UCSD-AML1 (cell line): ENCODE measurements around the gene EYS.

Source experiments
- DNase-seq: peaks from one replicate; lab custom pipeline; 2025; ENCODE audit not compliant: unreplicated experiment; lab: John Stamatoyannopoulos, UW

EYS gene

GRCh38 chr6:64872633-64873032 lies 834.4 kb downstream of the EYS start:
- no peak for DNase-seq

DNA sequence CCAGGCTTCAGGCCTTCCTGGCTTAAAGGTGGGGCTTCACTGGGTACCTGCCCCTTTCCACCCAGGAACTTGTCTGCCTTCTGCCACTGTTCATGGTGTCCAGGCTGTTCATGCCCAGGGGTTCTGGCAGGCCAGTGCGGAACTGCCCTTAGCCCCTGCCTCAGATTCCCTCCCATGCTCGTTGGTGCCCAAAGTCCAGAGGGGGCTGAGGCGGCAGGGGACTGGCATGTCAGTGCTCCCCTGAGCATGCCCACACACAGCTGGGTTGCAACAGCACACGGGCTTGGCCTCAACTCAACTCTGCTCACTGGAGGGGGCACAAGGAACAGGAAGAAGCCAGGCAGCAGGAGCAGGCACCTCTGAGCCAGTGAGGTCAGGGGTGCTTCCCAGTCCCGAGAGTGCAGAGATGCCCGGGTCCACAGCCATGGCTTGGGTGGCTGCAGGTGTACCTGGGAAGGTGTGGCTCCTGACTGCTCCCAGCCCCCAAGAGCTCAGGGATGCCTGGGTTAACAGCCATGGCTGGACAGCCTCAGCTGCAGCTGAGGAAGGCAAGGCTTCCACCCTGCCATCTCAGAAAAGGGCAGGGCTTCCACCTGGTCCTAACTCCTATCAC lies 845.9 kb downstream of the EYS start:
- DNase-seq = no peak

- no peak for DNase-seq
Measured at GRCh38 chr6:64860203-64860602, 846.8 kb downstream of the EYS start.

DNA sequence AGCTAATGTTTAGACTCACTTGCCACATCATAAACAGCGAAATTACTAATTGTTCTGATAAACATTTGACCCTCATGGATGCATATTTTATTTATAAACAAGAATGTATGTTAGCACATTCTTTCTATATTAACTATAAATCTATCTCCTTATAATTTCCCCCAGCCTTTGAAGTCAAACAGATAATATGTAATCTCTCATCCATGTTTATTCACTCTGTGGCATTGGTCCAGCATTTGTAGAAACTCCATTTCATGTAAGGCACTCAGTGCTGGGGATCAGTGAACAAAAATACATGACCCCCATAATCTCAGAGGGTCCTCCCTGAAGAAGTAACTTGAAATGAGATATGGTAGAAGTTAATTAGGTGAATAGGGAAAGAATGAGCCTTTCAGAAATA lies 856.9 kb downstream of the EYS start:
- DNase-seq = no peak

- DNase-seq = no peak
Measured at GRCh38 chr6:64848467-64848866, 858.6 kb downstream of the EYS start.

DNA sequence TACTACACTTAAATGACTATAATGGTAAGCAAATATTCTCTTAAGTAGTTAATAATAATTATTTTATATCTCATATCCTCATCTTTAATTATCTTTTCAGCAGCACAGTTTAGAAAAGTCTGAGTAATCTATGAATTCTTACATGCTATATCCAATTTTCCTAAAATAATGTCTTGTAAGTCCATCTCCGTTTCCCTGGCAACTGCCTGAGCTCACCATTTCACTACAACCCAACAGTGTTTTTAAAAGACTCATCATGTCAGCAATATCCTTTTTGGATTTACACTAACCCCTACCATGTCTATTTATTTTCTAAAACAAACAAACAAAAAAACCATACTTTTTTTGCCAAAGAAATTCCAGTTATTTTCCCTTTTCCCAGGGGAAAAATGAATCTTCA lies 859.6 kb downstream of the EYS start:
- no peak for DNase-seq

DNA sequence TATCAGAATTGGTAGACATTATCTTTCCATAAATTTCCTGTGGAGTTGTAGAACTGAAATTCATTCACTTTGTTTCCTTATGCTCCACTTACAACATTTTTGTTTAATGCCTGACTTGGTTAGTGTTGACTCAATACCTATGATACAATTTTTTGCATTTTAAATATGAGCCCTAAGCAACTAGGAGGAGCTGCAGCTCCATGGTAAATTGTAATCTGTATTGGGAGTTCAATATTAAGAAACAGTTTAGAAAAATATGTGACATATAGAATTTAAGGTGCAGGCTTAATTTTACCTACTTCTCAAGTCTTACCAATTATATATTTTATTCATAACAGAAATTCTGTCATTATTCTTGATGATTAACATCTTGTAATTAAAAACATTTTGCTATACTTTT lies 868.3 kb downstream of the EYS start:
- DNase-seq = no peak

DNA sequence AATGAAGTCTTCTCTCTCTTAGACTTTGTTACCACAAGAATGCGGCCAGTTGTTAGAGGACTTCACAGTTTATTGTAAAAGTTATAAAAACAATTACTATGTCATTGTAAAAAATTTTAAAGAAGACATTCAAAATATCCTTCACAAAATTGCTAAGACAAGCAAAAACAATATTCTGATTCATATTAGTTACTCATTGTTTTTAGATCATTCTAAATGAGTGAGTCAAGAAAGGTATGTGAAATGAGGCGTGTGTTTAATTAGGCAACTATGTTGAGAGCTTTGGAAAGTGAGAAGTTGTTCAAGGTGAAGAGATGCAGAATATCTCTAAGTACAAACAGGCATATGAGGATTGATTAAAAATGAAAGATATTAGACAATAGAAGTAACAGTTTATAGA lies 875.3 kb downstream of the EYS start:
- no peak for DNase-seq

GRCh38 chr6:64817525-64817924 lies 889.5 kb downstream of the EYS start:
- DNase-seq = no peak

- no peak for DNase-seq
Measured at GRCh38 chr6:64815718-64816117, 891.3 kb downstream of the EYS start.

- no peak for DNase-seq
Measured at GRCh38 chr6:64812138-64812537, 894.9 kb downstream of the EYS start.

GRCh38 chr6:64811119-64811518 lies 895.9 kb downstream of the EYS start:
- no peak for DNase-seq

DNA sequence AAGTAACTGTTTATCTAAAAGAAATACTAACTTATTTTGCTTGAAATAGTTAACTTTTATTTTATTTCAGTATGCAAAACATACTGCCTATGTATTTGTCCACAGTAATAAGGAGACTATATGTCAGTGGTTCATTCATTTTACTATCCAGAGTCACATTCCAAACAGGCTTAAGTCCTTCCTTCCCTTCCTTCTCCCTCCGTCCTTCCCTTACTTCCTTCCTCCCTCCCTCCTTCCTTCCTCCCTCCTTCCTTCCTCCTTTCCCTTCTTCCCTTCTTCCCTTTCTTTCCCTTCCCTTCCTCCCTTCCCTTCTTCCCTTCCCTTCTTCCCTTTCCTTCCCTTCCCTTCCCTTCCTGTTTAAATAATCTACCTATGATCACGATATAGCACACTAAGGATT lies 899.2 kb downstream of the EYS start:
- DNase-seq = no peak

DNA sequence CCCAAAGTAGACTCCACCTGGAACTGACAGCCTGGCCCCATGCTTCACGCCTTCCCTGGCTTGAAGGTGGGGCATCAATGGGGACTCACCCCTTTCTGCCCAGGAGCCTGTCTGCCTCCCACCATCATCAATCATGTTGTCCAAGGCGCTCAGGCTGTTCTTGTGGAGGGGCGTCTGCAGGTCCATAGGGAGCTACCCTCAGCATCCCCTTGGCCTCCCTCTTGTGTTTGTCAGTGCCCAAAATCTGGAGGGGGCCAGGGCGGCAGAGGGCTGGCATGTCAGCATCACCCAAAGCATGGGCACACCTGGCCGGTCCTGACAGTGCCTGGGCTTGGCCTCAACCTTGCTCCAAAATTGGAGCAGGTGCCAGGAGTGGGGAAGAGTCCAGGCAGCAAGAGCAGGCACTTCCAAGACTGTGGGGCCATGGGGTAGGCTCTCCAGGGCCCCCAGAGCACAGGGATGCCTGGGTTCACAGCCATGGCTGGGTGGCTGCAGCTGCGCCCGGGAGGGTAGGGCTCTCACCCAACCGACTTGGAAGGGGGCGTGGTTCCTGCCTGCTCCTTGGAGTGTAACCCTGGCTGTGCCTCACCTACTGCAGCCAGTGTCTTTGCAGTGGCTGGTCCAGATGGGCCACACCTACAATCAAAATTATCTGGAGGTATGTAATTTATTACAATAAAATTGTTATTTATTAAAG lies 903.4 kb downstream of the EYS start:
- DNase-seq = no peak

GRCh38 chr6:64792534-64792933 lies 914.5 kb downstream of the EYS start:
- no peak for DNase-seq

GRCh38 chr6:64789476-64789875 lies 917.5 kb downstream of the EYS start:
- DNase-seq = no peak

DNA sequence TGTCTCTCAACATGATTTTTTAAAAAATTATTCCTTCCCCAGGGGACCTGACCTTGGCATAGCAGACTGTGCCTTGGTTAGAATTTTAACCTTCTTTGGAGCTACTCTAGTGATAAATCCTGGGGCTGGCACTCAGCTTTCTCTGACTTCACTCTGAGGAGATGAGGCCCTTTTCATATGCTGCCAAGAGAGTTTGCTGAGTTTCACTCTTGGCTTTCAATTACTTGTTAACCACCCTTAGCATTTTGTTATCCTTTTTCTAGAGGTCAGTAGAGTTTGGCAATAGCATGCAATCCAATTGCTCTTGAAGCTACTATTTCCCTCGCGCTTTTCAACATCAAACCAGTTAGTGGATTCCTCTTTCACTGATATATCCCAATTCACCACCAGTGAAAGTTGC lies 920.3 kb downstream of the EYS start:
- DNase-seq = no peak

DNA sequence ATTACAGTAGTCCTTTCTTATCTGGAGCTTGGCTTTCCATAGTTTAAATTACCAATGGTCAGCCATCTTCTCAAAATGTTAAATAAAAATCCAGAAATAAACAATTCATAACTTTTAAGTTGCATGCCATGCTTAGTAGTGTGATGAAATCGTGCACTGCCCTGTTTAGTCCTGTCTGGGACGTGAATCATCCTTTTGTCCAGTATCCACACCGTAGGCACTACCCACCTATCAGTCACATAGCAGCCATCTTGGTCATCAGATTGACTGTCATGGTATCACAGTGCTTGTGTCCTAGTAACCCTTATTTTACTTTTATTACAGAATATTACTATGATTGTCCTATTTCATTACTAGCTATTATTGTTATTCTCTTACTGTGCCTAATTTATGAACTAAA lies 924.1 kb downstream of the EYS start:
- DNase-seq = no peak

DNA sequence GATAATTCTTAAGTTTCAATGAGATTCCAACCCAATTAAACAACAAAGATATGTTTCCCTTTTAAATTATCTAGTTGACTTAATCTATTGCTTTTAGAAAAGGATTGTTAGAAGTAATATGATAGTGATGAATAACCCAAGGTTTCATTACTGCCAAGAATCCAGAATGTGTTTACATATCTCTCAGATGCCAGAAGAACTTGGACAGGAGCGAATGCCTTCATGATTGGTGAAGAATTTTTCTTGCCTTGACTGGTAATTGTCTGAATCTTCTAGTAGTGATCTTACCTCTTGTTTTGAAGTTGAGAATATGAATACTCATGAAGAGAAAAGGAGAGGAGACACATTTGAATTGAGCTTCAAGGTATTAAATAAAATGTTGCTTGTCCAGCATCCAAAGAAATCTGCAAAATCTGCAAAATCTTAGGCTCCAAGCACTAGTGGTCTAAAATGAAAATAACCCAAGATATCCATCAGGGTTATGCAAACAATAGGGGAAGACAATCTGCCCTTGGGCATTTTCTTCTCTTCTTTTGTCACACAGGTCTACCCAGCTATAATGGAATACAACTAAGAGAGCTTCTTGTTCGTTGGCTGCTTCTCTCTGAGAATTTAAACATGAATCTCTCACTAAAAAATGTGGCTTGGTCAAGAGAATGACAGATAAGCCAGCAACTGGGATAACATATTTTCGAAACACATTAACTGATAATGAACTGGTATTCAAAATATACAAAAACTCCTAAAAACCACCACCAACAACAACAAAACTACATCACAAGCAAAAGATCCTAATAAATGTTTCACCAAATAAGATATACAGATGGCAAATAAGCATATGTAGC lies 928.9 kb downstream of the EYS start:
- no peak for DNase-seq

- DNase-seq = no peak
Measured at GRCh38 chr6:64776359-64776758, 930.7 kb downstream of the EYS start.

DNA sequence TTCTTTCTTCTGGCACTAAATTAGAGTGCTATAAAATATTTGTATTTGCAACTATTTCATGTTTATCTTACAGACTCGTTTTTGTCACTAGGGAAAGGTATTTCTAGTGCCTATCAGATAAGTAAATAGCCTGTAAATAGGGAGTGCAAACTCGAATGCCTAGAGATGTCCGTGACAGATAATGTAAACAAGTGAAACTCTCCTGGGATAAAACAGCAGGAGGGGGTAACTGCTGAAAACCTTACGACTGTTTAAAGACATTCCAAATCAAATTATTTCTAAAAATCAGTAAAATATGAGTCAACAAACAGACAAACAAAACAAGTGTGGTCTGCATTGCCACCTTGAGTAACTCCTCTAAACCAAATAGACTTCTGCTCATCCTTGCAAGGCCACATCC lies 932.1 kb downstream of the EYS start:
- DNase-seq = no peak

- DNase-seq = no peak
Measured at GRCh38 chr6:64750910-64751309, 956.1 kb downstream of the EYS start.
